Measurements from ENCODE around the gene MSH4. TPM values are rescaled to one million over a fixed set of nuclear protein-coding genes. Genes with fewer than 3 reads are reported as not detected.
A peak's percentile ranks its signal among the peaks of the same experiment; 100 is the strongest.
"Not testable (repeated sequence)": the region's sequence is repeated elsewhere in the genome, so short reads cannot be mapped to it uniquely, and the experiment has no call there.

The MSH4 gene
- total RNA-seq, 6 experiments from 2014 or later = 0.05 to 0.12 (median 0.08) TPM; not detected in 2

- Mint-ChIP-seq H3K4me3 (no peak overlapping the region), H3K4me1 (ENCODE audit: low read depth) (peaks cover 37% of the 10 kb centered on the region), H3K36me3 (ENCODE audit: low read depth) (no peaks in the 10 kb centered on the region), H3K9me3 (no peaks in the 10 kb centered on the region), H3K27me3 (ENCODE audit: insufficient read depth) (no peaks in the 10 kb centered on the region), H3K27ac (no peak overlapping the region)
- no peak for TF ChIP-seq CTCF (IDR thresholded peaks at IDR 0.05)
- no peak for DNase-seq
Measured at GRCh38 chr1:75770761-75771160, 25.9 kb upstream of the MSH4 start.

GRCh38 chr1:75771978-75772377 is 24.7 kb upstream of the MSH4 start:
- no peaks in the 10 kb centered on the region for H3K27me3 Mint-ChIP-seq (ENCODE audit: insufficient read depth)
- H3K9me3 Mint-ChIP-seq = no peaks in the 10 kb centered on the region
- H3K27ac Mint-ChIP-seq = no peak overlapping the region
- H3K4me3 Mint-ChIP-seq = no peak overlapping the region
- H3K36me3 Mint-ChIP-seq (ENCODE audit: low read depth) = no peaks in the 10 kb centered on the region
- no peak for DNase-seq
- H3K4me1 Mint-ChIP-seq (ENCODE audit: low read depth) = peaks cover 31% of the 10 kb centered on the region
- no peak for TF ChIP-seq CTCF (IDR thresholded peaks at IDR 0.05)

- H3K9me3 Mint-ChIP-seq; H3K36me3 Mint-ChIP-seq (ENCODE audit: low read depth); H3K4me3 Mint-ChIP-seq; DNase-seq; H3K27ac Mint-ChIP-seq; H3K27me3 Mint-ChIP-seq (ENCODE audit: insufficient read depth): not testable (repeated sequence)
- H3K4me1 Mint-ChIP-seq (ENCODE audit: low read depth) = peaks cover 19% of the 10 kb centered on the region
Measured at GRCh38 chr1:75777812-75778211, 18.9 kb upstream of the MSH4 start.

GRCh38 chr1:75778694-75779093 is 18.0 kb upstream of the MSH4 start:
- not testable (repeated sequence) for H3K9me3 Mint-ChIP-seq; H3K27ac Mint-ChIP-seq; DNase-seq; H3K4me3 Mint-ChIP-seq; H3K36me3 Mint-ChIP-seq (ENCODE audit: low read depth); H3K27me3 Mint-ChIP-seq (ENCODE audit: insufficient read depth)
- peaks cover 19% of the 10 kb centered on the region for H3K4me1 Mint-ChIP-seq (ENCODE audit: low read depth)

GRCh38 chr1:75780183-75780582 is 16.5 kb upstream of the MSH4 start:
- H3K27me3 Mint-ChIP-seq (ENCODE audit: insufficient read depth); H3K4me3 Mint-ChIP-seq: not testable (repeated sequence)

GRCh38 chr1:75783920-75784319 is 12.8 kb upstream of the MSH4 start:
- H3K27ac Mint-ChIP-seq; DNase-seq; H3K9me3 Mint-ChIP-seq; H3K4me3 Mint-ChIP-seq; H3K27me3 Mint-ChIP-seq (ENCODE audit: insufficient read depth): not testable (repeated sequence)
- peaks cover 16% of the 10 kb centered on the region for H3K4me1 Mint-ChIP-seq (ENCODE audit: low read depth)
- peaks cover 29% of the 10 kb centered on the region for H3K36me3 Mint-ChIP-seq (ENCODE audit: low read depth)

More at GRCh38 chr1:75780183-75780582, 16.5 kb upstream of the MSH4 start:
- not testable (repeated sequence) for H3K27ac Mint-ChIP-seq; H3K9me3 Mint-ChIP-seq; H3K36me3 Mint-ChIP-seq (ENCODE audit: low read depth); DNase-seq
- H3K4me1 Mint-ChIP-seq (ENCODE audit: low read depth) = peaks cover 18% of the 10 kb centered on the region

GRCh38 chr1:75785320-75785982 is 11.2 kb upstream of the MSH4 start:
- Mint-ChIP-seq H3K27me3 (ENCODE audit: insufficient read depth) (peaks cover 4% of the 10 kb centered on the region), H3K36me3 (ENCODE audit: low read depth) (peaks cover 42% of the 10 kb centered on the region), H3K9me3 (no peaks in the 10 kb centered on the region; the same call in 1 of the 2 replicates), H3K27ac (peak overlapping the region; percentile 95), H3K4me3 (peak overlapping the region; percentile 97), H3K4me1 (ENCODE audit: low read depth) (peaks cover 30% of the 10 kb centered on the region)
- DNase-seq = no peak
- TF ChIP-seq CTCF (IDR thresholded peaks at IDR 0.05) = no peak
